Stimulated activated CD8-positive, alpha-beta memory T cell treated with anti-CD3 and anti-CD28 coated beads, Interleukin-12 subunit alpha, Interleukin-12 subunit beta, amount 100 ng/mL, for 24 hours (primary cell): ENCODE measurements around the gene CROCC2.

ENCODE experiments used
- DNase-seq: peaks from one replicate; pipeline ENCODE4 v3.0.0-alpha.2; 2020; ENCODE audit errors: extremely low read depth

CROCC2 gene

GRCh38 chr2:240933966-240934700 is 28.0 kb downstream of the CROCC2 start:
- no peak for DNase-seq

- DNase-seq, result no peak
Observed at GRCh38 chr2:240934701-240935102, 28.6 kb downstream of the CROCC2 start.

DNA sequence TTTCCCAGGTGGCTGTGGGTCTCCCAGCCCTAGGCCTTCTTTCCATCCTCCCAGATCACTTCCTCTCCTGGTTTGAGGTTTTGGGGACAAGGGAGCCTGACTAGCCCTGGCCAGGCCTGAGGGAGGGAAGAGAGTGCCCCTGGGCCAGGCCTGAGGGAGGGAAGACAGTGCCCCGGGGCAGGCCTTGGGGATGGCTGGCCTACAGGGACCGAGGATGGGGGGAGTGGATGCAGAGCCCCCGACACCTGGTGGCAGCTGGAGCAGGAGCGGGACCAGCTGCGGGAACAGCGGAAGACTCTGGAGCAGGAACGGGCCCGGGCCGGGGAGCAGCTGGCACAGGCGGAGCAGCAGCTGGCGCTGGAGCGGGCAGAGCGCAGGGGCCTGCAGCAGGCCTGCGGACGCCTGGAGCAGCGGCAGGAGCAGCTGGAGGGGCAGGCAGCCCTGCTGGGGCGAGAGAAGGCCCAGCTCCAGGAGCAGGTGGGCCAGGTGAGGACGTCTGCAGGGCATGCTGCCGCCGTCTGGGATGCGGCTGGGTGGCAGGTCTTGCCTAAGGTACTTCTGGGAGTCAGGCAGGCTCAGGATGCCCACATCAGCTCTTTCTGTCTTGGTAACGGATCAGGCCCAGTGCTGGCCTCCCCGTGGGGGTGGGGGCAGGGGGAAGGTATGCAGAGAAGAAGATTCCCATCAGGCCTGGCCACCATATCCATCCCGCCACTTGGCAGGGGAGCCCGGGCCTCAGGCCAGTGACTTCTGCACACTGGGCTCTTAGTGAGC is 29.2 kb downstream of the CROCC2 start:
- no peak for DNase-seq

- DNase-seq, result no peak
Observed at GRCh38 chr2:240936106-240936505, 30.0 kb downstream of the CROCC2 start.

- DNase-seq, result no peak
Observed at GRCh38 chr2:240946046-240946445, 39.9 kb downstream of the CROCC2 start.

- no peak for DNase-seq
Observed at GRCh38 chr2:240946654-240947053, 40.5 kb downstream of the CROCC2 start.

DNA sequence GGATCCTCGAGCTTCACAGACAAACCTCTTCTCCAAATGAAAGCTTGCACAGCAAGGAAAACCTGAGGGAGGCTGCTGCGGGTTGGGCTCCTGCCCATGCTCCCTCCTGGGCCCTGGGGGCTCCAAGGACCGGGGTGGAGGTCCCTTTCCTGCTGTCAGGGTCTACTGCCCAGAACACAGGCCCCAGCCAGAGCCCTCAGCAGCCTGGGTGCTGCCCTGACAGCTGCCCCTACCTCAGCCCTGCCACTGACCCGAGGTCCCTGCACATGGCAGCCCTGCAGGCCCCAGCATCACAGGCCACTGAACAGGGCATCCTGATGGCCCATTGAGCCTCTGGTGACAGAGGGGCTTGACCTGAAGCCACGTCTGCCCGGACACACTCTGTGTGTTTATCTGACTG is 41.0 kb downstream of the CROCC2 start:
- DNase-seq, result no peak

DNA sequence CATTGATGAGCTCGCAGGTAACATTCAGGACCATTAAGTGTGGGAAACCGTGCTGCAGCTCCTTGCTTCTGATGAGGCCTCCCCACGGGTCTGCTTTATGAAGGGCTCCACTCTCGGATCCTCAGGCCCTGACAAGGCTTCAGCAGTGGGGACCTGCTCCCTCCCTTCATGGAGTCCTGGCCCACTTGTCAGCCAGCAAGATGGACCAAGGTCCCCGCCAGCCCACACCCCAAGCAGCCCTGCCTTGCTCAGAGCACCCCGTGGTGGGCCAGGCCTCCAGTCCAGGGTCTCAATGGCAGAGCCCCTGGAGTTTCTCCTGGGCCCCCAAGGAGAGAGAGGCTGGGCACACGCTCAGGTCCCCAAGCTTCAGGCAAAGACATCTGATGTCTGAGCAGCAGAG is 41.5 kb downstream of the CROCC2 start:
- no peak for DNase-seq

- no peak for DNase-seq
Observed at GRCh38 chr2:240948086-240948485, 42.0 kb downstream of the CROCC2 start.

DNA sequence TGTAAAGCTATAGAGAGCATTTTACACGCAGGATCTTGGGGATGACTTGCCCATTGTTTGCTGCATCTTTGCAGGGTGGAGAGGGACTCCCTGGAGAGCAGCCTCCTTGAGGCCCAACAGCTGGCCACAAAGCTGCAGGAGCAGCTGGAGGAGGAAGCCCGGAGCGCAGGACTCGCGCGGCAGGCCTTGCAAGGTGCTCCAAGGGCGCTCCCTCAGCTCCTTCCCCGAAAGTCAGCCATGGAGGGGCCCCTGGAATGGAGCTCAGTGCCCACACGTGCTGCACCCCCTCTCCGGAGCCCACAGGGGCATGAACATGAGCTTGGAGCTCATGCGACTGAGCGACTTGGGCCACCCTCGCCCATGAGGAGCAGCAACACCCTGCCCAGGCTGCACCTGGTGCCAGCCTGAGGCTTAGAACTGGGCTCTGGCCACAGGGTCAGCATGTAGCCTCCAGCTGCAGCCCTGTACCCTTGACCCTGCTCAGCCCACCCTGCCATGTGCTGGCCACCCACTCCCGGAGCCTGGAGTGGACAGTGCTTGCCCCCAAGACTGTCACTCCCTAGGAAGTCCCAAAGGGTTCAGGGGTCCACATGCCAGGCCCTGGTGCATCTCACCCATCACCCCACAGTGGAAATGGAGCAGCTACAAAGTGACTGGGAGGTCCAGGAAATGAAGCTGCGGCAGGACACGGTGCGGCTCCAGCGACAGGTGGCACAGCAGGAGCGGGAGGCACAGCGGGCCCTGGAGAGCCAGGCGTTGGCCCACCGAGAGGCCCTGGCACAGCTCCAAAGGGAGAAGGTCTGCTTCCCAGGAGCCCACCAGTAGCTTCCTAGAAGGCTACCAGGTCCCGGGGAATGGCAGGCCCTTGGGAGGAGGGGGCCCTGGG is 43.0 kb downstream of the CROCC2 start:
- no peak for DNase-seq

DNA sequence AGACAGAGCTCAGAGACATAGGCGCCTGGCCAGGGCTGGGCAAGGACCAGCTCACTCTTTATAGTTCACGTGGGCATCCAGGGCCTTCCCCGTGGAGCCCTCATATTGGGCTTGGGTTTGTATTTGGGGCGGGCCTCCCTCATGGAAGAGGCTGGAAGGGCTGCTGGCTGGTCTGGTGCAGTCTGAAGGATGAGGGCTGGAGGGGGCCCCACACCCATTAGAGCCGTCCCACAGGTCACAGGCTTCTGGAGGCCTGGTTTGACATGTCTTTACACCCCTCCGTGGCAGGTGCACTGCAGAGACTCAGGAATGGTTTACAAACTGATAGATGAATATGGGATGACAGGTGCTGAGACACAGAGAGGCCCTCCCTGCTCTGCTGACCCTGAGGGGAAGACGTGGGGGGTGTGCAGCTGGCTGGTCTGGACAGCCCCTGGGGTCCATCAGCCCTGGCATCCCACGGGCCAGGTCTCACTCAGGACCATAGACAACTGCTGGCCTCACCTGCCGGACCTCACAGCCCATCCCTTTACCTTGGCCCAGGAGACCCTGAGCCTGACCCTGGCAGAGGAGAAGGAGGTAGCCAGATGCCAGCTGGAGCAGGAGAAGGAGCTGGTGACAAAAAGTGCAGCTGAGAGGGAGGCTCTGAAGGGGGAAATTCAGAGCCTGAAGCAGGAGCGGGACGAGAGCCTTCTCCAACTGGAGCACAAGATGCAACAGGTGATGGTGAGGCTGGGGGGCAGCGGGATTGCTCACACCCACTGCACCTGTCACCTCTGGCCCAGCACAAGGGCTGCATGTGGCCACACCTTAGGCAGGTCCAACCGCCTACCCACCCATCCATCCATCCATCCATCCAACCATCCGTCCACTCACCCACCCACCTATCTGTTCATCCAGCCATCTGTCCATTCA is 43.9 kb downstream of the CROCC2 start:
- no peak for DNase-seq

DNA sequence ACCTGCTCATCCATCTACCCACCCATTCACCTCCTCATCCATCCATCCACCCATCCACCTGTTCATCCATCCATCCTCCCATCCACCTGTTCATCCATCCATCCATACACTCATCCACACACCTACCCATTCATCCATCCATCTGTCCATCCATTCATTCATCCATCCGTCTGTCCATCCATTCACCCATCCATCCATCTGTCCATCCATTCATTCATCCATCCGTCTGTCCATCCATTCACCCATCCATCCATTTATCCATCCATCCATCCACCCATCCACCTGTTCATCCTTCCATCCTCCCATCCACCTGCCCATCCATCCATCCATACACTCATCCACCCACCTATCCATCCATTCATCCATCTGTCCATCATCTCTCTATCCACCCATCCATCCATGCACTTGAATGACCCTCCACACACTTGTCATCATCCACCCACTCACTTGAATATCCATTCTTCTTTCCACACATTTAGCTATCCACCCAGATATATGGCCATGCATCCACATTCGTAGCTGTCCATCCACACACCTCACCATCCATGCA is 45.0 kb downstream of the CROCC2 start:
- DNase-seq, result no peak

DNA sequence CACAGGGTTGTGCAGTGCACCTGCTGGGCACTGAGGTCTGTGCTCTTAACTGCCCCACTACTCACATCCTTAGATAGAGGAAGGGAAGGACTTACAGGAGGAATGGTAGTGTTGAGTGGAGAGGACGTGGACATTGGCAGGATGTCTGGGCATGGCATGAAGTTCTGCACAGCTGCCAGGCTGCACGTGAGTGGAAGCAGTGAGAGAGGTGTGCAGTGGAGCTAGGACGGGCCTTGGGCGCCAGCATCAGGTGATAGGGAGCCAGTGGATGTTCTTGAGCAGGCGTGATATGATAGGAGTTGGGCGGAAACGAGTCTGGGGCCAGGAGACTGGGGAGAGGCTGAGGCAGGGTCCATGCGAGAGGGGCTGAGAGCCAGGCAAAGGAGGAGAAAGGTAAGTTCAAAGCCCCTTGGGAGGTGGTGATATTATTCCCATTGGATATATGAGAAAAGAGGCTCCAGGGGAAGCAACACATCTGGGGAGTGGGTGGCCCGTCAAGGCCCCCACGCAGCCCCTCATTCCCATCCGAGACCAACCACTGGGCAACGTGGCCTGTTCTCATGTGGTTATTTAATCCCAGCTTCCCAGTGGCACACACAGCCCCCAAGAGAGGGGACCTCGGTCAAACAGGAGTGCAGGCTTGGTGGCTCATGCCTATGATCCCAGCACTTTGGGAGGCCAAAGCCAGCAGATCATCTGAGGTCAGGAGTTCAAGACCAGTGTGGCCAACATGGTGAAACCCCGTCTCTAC is 46.5 kb downstream of the CROCC2 start:
- no peak for DNase-seq

DNA sequence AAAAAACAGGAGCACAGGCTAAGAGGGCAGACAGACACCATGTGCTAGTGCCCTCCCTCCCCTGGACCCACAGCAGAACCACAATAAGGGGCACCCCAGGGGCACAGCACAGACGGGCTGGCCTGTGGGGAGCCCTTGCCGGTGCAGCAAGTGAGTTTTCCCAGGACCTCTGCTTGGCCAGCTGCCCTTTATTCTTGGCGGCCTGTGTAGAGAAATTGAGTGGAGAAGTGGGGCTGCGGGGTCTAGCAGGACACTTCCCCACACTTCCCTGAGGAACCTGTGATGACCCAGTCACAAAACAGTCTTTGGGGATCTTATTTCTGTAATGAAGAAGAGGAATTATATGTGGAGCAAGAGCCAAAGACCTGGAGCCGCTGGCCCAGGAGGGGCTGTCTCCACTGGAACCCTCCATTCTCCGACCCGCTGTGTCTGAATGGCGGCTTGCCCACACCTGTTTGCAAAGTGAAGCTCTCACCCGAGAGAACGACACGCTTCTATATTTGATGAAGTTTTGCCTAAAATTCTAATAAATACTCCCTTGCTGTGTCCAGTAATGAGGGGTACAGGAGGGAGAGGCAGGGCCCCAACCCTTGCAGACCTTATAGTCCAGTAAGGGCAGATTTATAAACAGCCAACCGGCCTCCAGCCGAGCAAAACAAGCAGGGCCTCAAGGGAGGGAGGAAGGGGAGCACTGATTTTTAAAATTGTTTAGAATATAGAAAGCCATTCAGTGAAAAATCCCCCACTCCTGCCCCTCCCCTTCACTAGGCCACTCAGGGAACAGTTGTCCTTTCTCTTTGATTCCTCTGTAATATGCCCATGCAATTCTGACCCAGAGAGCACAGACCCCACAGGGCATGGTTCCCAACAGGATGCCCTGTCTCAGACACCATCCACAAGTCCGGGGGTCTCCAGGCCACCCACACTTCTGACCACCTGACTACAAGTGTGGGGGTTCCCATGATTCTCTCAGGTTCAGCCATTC is 47.6 kb downstream of the CROCC2 start:
- no peak for DNase-seq

DNA sequence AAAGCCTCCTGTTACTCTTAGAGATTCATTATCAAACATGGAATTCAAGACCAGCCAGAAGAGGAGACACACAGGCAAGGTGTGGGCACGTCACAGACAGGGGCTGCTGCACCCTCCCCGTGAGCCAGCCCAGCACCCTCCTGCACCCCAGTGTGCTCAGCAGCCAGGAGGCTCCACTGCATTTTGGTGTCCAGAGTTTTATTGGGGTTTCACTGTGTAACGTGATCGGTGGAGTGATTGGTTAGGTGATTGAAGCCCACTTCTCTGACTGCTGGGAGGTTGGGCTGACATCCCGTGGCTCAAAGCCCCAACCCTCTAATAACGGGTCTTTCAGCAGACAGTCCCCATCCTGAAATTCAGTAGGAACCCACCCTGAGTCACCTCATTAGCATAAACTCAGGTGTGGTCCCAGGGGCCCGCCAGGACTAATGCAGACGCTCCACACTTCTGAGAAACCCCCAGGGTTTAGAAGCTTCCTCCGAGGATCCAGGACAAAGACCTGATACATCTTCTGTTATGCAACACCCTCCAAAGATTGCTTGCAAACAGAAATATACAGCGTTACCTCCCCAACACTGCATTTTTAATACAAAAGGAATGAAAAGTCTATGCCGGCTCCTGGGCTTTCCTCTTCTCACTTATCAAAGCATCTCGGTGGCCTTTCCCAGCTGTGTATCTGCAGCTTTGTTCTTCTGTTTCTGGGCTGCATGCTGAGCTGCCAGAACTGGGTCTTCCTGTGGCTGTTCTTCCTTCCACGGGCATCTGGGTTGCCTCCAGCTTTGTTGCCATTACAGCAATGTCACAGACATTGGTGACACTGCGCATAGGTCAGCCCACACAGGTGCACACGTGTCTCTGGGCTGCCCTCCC is 48.5 kb downstream of the CROCC2 start:
- no peak for DNase-seq

GRCh38 chr2:240955306-240956170 is 49.4 kb downstream of the CROCC2 start:
- DNase-seq, result no peak
